HG03045 (cell line): ENCODE results near the gene ZFP36L2.

ENCODE experiments used
- ATAC-seq: cut with Tn5 transposase; IDR thresholded peaks from one replicate; pipeline ENCODE4 v1.9.1; 2021; ENCODE audit warnings: mild to moderate bottlenecking, moderate library complexity; ENCODE audit not compliant: unreplicated experiment

Gene ZFP36L2

GRCh38 chr2:43226558-43226954 is at the start of gene ZFP36L2:
Gene ZFP36L2 (minus strand): TSS chr2:43226606. CDS start chr2:43226315, 291 bp downstream.
- peak; percentile 62 for ATAC-seq

GRCh38 chr2:43274721-43275120 is 48.3 kb upstream of the ZFP36L2 start:
- ATAC-seq: no peak

GRCh38 chr2:43274055-43274454 is 47.6 kb upstream of the ZFP36L2 start:
- ATAC-seq: no peak

- no peak for ATAC-seq
Observed at GRCh38 chr2:43273529-43273928, 47.1 kb upstream of the ZFP36L2 start.

- no peak for ATAC-seq
Observed at GRCh38 chr2:43270930-43271615, 44.7 kb upstream of the ZFP36L2 start.

- no peak for ATAC-seq
Observed at GRCh38 chr2:43270461-43270860, 44.1 kb upstream of the ZFP36L2 start.

GRCh38 chr2:43269706-43270105 is 43.3 kb upstream of the ZFP36L2 start:
- ATAC-seq: no peak

GRCh38 chr2:43269074-43269572 is 42.7 kb upstream of the ZFP36L2 start:
- ATAC-seq: no peak

GRCh38 chr2:43268066-43268953 is 41.9 kb upstream of the ZFP36L2 start:
- no peak for ATAC-seq

GRCh38 chr2:43267381-43267780 is 41.0 kb upstream of the ZFP36L2 start:
- no peak for ATAC-seq

- no peak for ATAC-seq
Observed at GRCh38 chr2:43266711-43267111, 40.3 kb upstream of the ZFP36L2 start.

- ATAC-seq: no peak
Observed at GRCh38 chr2:43265421-43265820, 39.0 kb upstream of the ZFP36L2 start.

GRCh38 chr2:43265001-43265400 is 38.6 kb upstream of the ZFP36L2 start:
- no peak for ATAC-seq

GRCh38 chr2:43262951-43263350 is 36.5 kb upstream of the ZFP36L2 start:
- no peak for ATAC-seq

GRCh38 chr2:43262239-43262638 is 35.8 kb upstream of the ZFP36L2 start:
- ATAC-seq: no peak

- ATAC-seq: no peak
Observed at GRCh38 chr2:43259512-43259911, 33.1 kb upstream of the ZFP36L2 start.

GRCh38 chr2:43258547-43259156 is 32.2 kb upstream of the ZFP36L2 start:
- ATAC-seq: no peak

GRCh38 chr2:43255296-43255910 is 29.0 kb upstream of the ZFP36L2 start:
- no peak for ATAC-seq

GRCh38 chr2:43254331-43254730 is 27.9 kb upstream of the ZFP36L2 start:
- ATAC-seq: no peak

GRCh38 chr2:43251171-43251731 is 24.8 kb upstream of the ZFP36L2 start:
- ATAC-seq: no peak

GRCh38 chr2:43250015-43250414 is 23.6 kb upstream of the ZFP36L2 start:
- ATAC-seq: no peak
